Islet of Langerhans (tissue), 1 donor: Measurements from ENCODE around the gene MMP28.

Experiments used
- FAIRE-seq: peaks from one replicate; lab custom pipeline; 2011; peaks lifted over from hg19 to GRCh38; lab: Jason Lieb, UNC

MMP28 gene

GRCh38 chr17:35799942-35800341 lies 4.5 kb upstream of the MMP28 start:
- no peak for FAIRE-seq

- no peak for FAIRE-seq
Observed at GRCh38 chr17:35797918-35798317, 2.5 kb upstream of the MMP28 start.

- no peak for FAIRE-seq
Observed at GRCh38 chr17:35797370-35797769, 1.9 kb upstream of the MMP28 start.

GRCh38 chr17:35796942-35797341 lies 1.5 kb upstream of the MMP28 start:
- FAIRE-seq: no peak

- FAIRE-seq: no peak
Observed at GRCh38 chr17:35795871-35796265, 427 bp upstream of the MMP28 start.

DNA sequence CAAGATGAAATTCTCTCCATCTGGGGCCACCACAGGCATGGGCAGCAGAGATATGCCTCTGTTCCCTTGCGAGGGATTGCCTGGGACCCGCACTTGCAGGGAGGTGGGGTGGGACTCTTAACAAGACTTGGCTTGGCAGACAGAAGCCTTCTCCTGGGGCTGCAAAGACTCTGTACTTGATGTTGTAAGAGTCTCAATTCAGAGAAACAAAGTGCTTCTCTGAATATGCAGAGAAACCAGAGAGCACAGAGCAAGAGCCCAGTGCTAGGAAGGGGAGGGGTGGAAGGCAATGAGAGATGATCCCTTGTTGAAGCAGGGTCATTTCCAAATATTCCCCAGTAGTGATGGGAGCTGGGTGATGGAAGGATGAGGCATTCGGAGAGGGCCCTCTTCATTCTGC lies 2.2 kb downstream of the MMP28 start:
- FAIRE-seq: no peak

- no peak for FAIRE-seq
Observed at GRCh38 chr17:35791681-35792350, 3.6 kb downstream of the MMP28 start.

GRCh38 chr17:35790841-35791240 lies 4.6 kb downstream of the MMP28 start:
- FAIRE-seq: no peak

DNA sequence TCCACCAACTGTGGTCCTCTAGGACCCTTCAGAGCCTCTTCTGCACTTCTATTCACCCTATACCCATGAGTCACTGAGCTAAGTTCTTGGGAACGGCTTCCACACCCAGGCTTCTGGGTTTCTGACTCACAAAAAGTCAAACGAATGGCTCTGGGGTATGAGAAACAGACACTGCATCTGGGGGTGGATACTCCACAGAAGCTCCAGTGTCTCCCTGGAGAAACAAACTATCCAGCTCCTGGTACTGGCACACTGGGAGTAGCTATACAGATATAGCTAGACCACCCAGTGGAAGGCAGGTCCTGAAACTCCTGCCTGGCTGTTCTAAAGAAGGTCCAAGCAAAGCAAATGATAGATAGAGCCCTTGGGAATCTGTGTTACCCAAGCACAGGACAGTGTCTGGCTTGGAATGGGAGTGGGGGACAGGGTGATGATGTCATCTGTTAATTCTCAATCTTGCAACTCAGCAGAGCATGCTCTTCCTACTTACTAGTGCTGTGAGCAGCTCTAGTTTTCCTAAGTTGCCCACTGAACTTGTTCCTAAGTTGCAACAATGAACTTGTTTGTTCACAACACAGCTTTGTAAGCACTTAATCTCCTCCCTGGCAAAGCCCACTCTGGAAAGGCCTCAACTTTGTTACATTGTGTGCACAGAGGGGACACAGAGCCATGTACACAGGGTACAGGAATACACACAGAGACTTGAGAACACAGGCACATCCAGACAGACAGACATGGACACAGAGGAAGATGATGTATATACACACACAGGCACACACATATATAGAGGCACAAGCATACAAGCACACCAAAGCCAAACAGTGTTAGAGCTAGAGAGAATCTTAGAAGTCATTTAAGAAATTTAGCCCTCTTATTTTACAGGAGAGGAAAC lies 6.7 kb downstream of the MMP28 start:
- no peak for FAIRE-seq

GRCh38 chr17:35786941-35787432 lies 8.5 kb downstream of the MMP28 start:
- FAIRE-seq: no peak

GRCh38 chr17:35784895-35785294 lies 10.5 kb downstream of the MMP28 start:
- no peak for FAIRE-seq

DNA sequence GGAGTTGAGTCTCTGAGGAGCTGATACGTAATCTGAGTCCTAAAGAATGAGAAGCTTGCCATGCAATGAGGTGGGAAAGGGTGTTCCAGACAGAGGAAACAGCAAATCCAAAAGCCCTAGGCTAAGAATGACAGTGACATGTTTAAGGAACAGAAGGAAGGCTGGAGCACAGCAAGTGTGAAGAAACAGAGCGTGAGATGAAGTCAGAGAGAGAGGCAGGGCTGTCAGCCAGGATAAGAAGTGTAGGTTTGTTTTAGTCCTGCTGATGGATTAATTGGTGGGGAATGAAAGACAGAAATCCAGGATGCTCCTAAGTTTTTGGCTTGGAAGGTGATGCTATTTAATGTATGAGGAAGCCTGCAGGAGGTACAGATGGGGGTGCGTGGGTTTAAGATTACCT lies 14.5 kb downstream of the MMP28 start:
- FAIRE-seq: no peak

DNA sequence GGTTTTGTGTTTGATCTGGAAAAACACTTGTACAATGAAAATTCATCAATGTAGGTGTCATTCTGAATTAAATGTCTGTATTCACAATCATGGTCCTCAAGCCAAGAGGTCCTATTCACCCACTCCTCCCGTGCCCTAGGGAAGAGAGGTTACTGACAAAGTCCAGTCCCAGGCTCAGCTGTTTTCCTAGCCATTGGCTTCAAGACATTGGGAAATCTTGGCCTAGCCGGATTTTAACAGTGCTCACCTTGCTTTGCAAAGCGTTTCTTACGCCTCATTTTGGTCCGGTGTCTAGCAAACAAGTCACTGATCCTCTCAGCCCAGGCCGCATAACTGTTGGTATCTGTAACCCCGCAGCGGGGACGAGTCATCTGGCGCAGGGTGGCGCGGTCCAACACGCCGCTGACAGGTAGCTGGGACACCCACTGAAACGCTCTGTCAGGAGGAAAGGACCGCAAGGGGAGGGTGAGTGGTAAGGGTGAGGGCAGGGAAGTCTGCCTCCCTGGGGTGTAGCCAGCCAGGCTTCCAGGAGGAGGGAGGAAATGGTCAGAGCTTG lies 16.7 kb downstream of the MMP28 start:
- no peak for FAIRE-seq

DNA sequence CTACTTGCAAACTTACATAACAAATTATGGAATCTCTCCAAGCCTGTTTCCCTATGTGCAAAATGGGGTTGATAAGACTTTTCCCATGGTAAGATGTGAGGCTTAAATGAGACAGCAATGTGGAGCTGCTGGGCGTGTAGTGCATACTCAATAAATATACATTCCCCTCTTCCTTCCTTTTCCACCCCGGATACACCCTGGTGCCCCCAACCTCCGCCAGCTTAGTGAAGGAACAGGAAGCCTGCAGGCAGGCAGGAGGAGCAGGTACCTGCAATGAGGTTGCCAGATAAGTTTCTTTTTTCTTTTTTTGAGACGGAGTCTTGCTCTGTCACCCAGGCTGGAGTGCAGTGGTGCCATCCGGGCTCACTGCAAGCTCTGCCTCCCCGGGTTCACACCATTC lies 19.9 kb downstream of the MMP28 start:
- no peak for FAIRE-seq

DNA sequence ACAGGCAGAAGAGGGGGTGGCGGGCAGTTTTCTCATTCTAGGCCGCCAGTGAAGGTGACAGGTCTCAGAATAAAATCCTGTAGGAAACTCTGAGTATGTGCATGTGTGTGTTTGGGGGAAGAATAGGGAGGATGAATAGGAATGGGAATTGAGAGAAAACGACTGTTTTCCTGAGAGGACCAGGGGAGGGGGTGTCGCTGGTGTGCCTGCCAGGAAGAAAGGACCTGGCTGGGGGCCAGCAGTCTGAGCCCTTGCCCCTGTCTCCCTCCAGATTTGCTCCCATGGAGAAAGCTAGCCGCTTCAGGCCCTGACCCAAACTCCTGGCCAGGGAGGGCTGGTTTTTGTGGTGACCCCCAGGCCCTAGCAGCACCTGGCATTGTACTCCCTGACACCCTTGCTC lies 20.4 kb downstream of the MMP28 start:
- FAIRE-seq: no peak

DNA sequence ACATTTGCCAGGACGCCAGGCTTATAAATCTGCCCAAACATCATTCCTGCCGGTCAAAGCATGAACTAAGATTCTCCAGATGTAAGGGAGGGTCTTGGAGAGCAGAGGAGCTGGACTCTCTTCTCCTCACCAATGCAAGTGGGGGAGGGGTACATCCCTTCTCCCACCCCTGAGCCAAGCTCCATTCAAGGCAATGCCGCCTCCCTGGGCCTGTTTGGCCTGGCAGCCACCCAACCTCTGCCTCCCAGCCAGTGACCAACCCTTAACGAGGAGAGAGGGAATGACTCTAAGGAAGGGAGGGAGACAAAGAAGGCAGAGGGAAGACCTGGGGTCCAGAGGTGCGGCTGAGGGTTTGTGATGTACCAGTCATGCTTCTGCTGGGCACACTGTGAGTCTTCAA lies 20.9 kb downstream of the MMP28 start:
- no peak for FAIRE-seq

DNA sequence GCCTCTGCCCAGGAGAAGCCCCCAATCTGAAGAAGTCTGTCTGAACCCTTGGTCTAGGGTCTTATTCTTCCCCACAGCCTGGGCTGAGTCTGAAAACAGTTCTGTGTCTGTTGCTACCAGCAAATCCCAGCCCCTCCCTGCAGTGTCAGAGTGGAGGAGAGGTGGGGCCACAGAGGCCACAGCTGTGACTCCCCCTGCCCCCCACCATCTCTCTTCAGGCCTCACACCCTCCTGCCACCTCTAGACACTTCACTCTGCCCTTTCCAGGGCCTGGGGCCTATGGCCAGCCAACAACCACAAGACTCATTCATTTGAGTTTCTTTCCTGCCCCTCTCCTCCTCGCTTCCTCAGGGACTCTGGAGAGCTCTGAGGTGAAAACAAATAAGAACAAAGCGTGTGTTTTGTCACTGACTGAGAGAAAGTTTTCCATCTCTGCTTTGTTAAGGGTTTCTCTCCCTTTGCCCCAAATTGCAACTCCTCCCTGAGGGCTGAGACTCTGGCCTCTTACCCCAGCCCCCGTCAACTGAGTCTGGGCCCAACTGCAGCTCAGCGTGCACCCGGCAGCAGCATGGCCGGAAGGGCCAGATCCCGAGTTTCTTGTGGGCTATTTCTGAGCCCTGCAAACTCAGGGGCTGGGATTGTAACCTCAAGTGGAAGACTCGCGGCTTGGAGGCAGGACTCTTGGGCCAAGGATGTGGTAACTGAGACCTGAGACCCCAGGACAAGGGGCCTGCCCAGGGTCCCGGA lies 21.6 kb downstream of the MMP28 start:
- no peak for FAIRE-seq

DNA sequence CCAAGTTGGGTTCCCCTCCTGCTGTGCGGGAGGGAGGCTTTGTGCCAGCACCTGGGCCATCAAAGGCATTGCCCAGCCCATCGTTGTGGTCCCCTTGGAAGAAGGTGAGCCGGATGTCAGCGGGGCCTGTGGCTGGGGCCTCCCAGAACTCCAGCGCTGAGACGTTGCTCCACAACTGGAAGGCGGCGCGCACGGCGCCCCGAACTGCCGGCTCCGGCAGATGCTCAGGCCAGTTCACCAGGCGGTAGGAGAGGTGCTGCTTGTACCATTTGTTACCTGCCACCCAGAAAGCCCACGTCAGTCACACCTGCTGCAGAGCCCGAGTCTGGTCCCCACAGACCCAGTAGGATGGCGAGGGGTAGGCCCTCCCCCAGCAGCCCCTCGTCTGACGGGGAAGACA lies 22.3 kb downstream of the MMP28 start:
- FAIRE-seq: no peak

DNA sequence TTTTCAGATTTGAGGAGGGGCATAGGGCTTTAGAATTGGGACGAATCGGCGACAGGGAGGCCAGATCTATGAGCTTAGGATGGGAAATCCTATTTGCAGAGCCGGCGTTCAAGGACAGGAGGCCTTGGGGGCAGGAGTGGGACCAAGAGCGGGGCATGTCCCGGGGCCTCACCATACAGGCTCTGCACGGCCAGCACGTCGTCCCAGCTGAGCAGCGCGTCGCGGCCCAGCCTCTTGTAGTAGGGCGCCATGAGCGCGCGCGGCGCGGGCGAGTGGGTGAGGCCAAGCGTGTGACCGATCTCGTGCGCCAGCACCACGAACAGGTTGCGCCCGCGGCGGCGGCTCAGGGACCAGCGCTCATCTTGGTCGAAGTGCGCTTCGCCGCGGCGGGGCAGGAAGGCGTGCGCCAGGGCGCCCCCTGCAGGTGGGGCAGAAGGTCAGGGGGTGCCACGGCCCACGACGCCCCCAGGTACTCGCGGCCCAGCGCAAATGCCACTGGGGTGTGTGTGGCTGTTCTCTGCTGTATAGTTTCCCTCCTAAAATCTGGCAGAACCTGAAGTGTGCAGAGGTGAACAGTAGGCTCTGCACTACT lies 25.4 kb downstream of the MMP28 start:
- no peak for FAIRE-seq

DNA sequence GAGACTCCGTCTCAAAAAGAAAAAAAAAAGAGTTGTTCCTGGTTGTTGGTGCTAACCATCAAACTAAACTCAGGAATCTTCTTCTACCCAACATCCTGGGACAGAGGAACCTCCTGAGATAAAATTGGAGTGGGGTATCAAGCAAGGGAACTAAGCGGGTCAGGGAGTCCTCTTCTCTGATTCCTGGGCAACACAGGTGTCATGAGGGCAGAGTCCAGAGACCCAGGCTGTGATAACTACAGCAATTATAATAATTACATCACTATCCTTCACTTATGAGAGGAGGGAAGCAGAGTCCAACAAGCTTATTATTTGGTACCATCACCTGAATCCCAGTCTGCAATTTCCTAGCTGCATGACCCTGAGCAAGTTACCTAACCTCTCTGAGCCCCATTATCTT lies 26.6 kb downstream of the MMP28 start:
- no peak for FAIRE-seq

GRCh38 chr17:35766903-35767510 lies 28.4 kb downstream of the MMP28 start:
- no peak for FAIRE-seq

DNA sequence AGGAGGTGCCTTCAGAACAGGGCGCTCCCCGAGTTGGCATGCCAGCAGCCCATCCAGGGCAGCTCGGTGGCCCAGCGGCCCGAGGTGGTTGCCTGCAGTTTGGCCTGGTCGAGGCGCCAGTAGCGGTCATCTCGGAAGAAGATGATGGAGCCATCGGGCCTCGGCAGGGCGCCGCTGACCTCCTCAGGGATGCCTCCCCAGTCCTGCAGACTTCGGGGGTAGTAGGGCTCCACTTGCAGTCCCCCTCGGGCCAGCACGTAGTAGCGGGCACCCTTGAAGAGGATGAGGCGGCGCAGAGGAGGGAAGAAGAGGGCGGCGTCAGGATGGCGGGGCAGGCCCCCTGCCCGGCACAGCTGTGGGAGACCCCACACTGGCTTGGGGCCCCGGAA lies 29.0 kb downstream of the MMP28 start:
- no peak for FAIRE-seq
